ENCODE results near the gene PTAFR.
A peak's percentile ranks its signal among the peaks of the same experiment; 100 is the strongest.

Gene PTAFR

GRCh38 chr1:28122183-28122582 lies 54.3 kb downstream of the PTAFR start:
- no peaks in the 10 kb centered on the region for H3K36me3 Mint-ChIP-seq
- H3K27me3 Mint-ChIP-seq, result peaks cover 7% of the 10 kb centered on the region
- H3K9me3 Mint-ChIP-seq (ENCODE audit: low read depth), result no peaks in the 10 kb centered on the region
- H3K4me1 Mint-ChIP-seq (ENCODE audit: low read depth), result no peaks in the 10 kb centered on the region
- no peak overlapping the region for H3K4me3 Mint-ChIP-seq
- H3K27ac Mint-ChIP-seq, result no peak overlapping the region

- peaks cover 4% of the 10 kb centered on the region for H3K27me3 Mint-ChIP-seq
- H3K27ac Mint-ChIP-seq, result no peak overlapping the region
Measured at GRCh38 chr1:28119556-28119955, 56.9 kb downstream of the PTAFR start.

GRCh38 chr1:28118640-28119307 lies 57.7 kb downstream of the PTAFR start:
- H3K9me3 Mint-ChIP-seq (ENCODE audit: low read depth), result no peaks in the 10 kb centered on the region
- no peak overlapping the region for H3K27ac Mint-ChIP-seq
- no peaks in the 10 kb centered on the region for H3K36me3 Mint-ChIP-seq
- no peak overlapping the region for H3K4me3 Mint-ChIP-seq
- H3K4me1 Mint-ChIP-seq (ENCODE audit: low read depth), result peaks cover 9% of the 10 kb centered on the region
- H3K27me3 Mint-ChIP-seq, result peaks cover 4% of the 10 kb centered on the region

More at GRCh38 chr1:28119556-28119955, 56.9 kb downstream of the PTAFR start:
- Mint-ChIP-seq H3K36me3 (no peaks in the 10 kb centered on the region), H3K4me1 (ENCODE audit: low read depth) (peaks cover 9% of the 10 kb centered on the region), H3K9me3 (ENCODE audit: low read depth) (no peaks in the 10 kb centered on the region), H3K4me3 (no peak overlapping the region)

- H3K27ac Mint-ChIP-seq, result peak overlapping the region; percentile 34
- peaks cover 1% of the 10 kb centered on the region for H3K27me3 Mint-ChIP-seq
- H3K4me3 Mint-ChIP-seq, result no peak overlapping the region
- no peaks in the 10 kb centered on the region for H3K9me3 Mint-ChIP-seq (ENCODE audit: low read depth)
- no peaks in the 10 kb centered on the region for H3K36me3 Mint-ChIP-seq
- H3K4me1 Mint-ChIP-seq (ENCODE audit: low read depth), result peaks cover 9% of the 10 kb centered on the region
Measured at GRCh38 chr1:28115267-28115666, 61.2 kb downstream of the PTAFR start.

GRCh38 chr1:28114844-28115243 lies 61.6 kb downstream of the PTAFR start:
- Mint-ChIP-seq H3K9me3 (ENCODE audit: low read depth) (no peaks in the 10 kb centered on the region), H3K4me3 (no peak overlapping the region), H3K27ac (peak overlapping the region; percentile 34), H3K4me1 (ENCODE audit: low read depth) (peaks cover 9% of the 10 kb centered on the region), H3K36me3 (no peaks in the 10 kb centered on the region), H3K27me3 (peaks cover 1% of the 10 kb centered on the region)

GRCh38 chr1:28113242-28113572 lies 63.3 kb downstream of the PTAFR start:
- Mint-ChIP-seq H3K27me3 (peaks cover 1% of the 10 kb centered on the region), H3K4me3 (no peak overlapping the region), H3K27ac (no peak overlapping the region), H3K36me3 (no peaks in the 10 kb centered on the region), H3K4me1 (ENCODE audit: low read depth) (peaks cover 9% of the 10 kb centered on the region), H3K9me3 (ENCODE audit: low read depth) (no peaks in the 10 kb centered on the region)

- Mint-ChIP-seq H3K9me3 (ENCODE audit: low read depth) (no peaks in the 10 kb centered on the region), H3K27me3 (peaks cover 1% of the 10 kb centered on the region), H3K4me3 (no peak overlapping the region), H3K36me3 (no peaks in the 10 kb centered on the region), H3K4me1 (ENCODE audit: low read depth) (peaks cover 9% of the 10 kb centered on the region), H3K27ac (no peak overlapping the region)
Measured at GRCh38 chr1:28112388-28113241, 63.9 kb downstream of the PTAFR start.

- Mint-ChIP-seq H3K9me3 (ENCODE audit: low read depth) (no peaks in the 10 kb centered on the region), H3K4me1 (ENCODE audit: low read depth) (peaks cover 6% of the 10 kb centered on the region), H3K27ac (no peak overlapping the region), H3K27me3 (peaks cover 1% of the 10 kb centered on the region), H3K4me3 (no peak overlapping the region), H3K36me3 (no peaks in the 10 kb centered on the region)
Measured at GRCh38 chr1:28111157-28111556, 65.3 kb downstream of the PTAFR start.

- H3K4me3 Mint-ChIP-seq, result no peak overlapping the region
- H3K27ac Mint-ChIP-seq, result no peak overlapping the region
- no peaks in the 10 kb centered on the region for H3K9me3 Mint-ChIP-seq (ENCODE audit: low read depth)
- H3K27me3 Mint-ChIP-seq, result peaks cover 1% of the 10 kb centered on the region
- H3K36me3 Mint-ChIP-seq, result no peaks in the 10 kb centered on the region
- H3K4me1 Mint-ChIP-seq (ENCODE audit: low read depth), result peaks cover 6% of the 10 kb centered on the region
Measured at GRCh38 chr1:28110555-28110954, 65.9 kb downstream of the PTAFR start.

GRCh38 chr1:28109639-28110038 lies 66.9 kb downstream of the PTAFR start:
- no peak overlapping the region for H3K4me3 Mint-ChIP-seq
- no peaks in the 10 kb centered on the region for H3K9me3 Mint-ChIP-seq (ENCODE audit: low read depth)
- H3K36me3 Mint-ChIP-seq, result no peaks in the 10 kb centered on the region
- H3K27ac Mint-ChIP-seq, result no peak overlapping the region
- no peaks in the 10 kb centered on the region for H3K4me1 Mint-ChIP-seq (ENCODE audit: low read depth)
- peaks cover 1% of the 10 kb centered on the region for H3K27me3 Mint-ChIP-seq

- no peak overlapping the region for H3K4me3 Mint-ChIP-seq
- H3K36me3 Mint-ChIP-seq, result no peaks in the 10 kb centered on the region
- H3K4me1 Mint-ChIP-seq (ENCODE audit: low read depth), result no peaks in the 10 kb centered on the region
- H3K27me3 Mint-ChIP-seq, result peaks cover 1% of the 10 kb centered on the region
- H3K9me3 Mint-ChIP-seq (ENCODE audit: low read depth), result no peaks in the 10 kb centered on the region
- no peak overlapping the region for H3K27ac Mint-ChIP-seq
Measured at GRCh38 chr1:28108001-28108400, 68.5 kb downstream of the PTAFR start.

- Mint-ChIP-seq H3K4me1 (ENCODE audit: low read depth) (no peaks in the 10 kb centered on the region), H3K9me3 (ENCODE audit: low read depth) (no peaks in the 10 kb centered on the region), H3K36me3 (no peaks in the 10 kb centered on the region), H3K27ac (no peak overlapping the region), H3K4me3 (no peak overlapping the region), H3K27me3 (no peaks in the 10 kb centered on the region)
Measured at GRCh38 chr1:28104866-28105467, 71.5 kb downstream of the PTAFR start.

- no peak overlapping the region for H3K4me3 Mint-ChIP-seq
- H3K27me3 Mint-ChIP-seq, result no peaks in the 10 kb centered on the region
- H3K36me3 Mint-ChIP-seq, result no peaks in the 10 kb centered on the region
- H3K27ac Mint-ChIP-seq, result no peak overlapping the region
- no peaks in the 10 kb centered on the region for H3K4me1 Mint-ChIP-seq (ENCODE audit: low read depth)
- no peaks in the 10 kb centered on the region for H3K9me3 Mint-ChIP-seq (ENCODE audit: low read depth)
Measured at GRCh38 chr1:28102189-28102588, 74.3 kb downstream of the PTAFR start.

- H3K27me3 Mint-ChIP-seq, result no peaks in the 10 kb centered on the region
- H3K9me3 Mint-ChIP-seq (ENCODE audit: low read depth), result no peaks in the 10 kb centered on the region
- H3K4me1 Mint-ChIP-seq (ENCODE audit: low read depth), result no peaks in the 10 kb centered on the region
- H3K27ac Mint-ChIP-seq, result no peak overlapping the region
- H3K36me3 Mint-ChIP-seq, result no peaks in the 10 kb centered on the region
- H3K4me3 Mint-ChIP-seq, result no peak overlapping the region
Measured at GRCh38 chr1:28099050-28099769, 77.3 kb downstream of the PTAFR start.

All from activated naive CD8-positive, alpha-beta T cell (primary cell).